HFF-Myc (cell line): ENCODE measurements around the gene NIBAN1.

Experiments
- DNase-seq: peaks from one replicate; pipeline ENCODE4 v3.0.0-alpha.2; 2011; ENCODE audit warnings: low read depth; ENCODE audit errors: extremely low read depth
- H3K4me3 ChIP-seq: replicated peaks from 2 replicates; pipeline ENCODE4 v1.5.1; 2011; ENCODE audit warnings: low read depth, mild to moderate bottlenecking, control low read depth, low read length
- TF ChIP-seq, protein P1 (sequence below): IDR thresholded peaks from 2 replicates; pipeline ENCODE4 v1.5.1; 2012; ENCODE audit warnings: mild to moderate bottlenecking, low read depth, low read length, control low read depth; ENCODE audit errors: missing control alignments

NIBAN1 gene

DNA sequence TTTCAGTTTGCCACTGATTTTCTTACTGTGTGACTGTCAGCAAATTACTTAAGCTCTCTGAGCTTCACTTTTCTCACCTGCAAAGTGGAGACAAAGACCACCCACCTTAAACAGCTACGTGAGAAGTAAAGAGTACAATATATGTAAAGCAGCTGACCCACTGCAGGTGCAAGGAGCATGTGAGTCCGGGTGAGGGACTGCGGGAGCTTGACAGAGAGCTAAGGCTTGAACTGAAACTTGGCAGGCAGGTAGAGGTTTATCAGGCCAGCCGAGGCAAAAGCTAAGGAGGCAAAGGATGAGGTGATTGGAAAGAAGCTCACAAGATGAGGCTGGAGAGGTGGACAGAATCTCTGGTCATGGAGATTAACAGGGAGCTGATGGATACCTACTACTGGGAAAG lies 36.6 kb downstream of the NIBAN1 start:
- no peak overlapping the region for H3K4me3 ChIP-seq
- TF ChIP-seq, protein P1, sequence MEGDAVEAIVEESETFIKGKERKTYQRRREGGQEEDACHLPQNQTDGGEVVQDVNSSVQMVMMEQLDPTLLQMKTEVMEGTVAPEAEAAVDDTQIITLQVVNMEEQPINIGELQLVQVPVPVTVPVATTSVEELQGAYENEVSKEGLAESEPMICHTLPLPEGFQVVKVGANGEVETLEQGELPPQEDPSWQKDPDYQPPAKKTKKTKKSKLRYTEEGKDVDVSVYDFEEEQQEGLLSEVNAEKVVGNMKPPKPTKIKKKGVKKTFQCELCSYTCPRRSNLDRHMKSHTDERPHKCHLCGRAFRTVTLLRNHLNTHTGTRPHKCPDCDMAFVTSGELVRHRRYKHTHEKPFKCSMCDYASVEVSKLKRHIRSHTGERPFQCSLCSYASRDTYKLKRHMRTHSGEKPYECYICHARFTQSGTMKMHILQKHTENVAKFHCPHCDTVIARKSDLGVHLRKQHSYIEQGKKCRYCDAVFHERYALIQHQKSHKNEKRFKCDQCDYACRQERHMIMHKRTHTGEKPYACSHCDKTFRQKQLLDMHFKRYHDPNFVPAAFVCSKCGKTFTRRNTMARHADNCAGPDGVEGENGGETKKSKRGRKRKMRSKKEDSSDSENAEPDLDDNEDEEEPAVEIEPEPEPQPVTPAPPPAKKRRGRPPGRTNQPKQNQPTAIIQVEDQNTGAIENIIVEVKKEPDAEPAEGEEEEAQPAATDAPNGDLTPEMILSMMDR: no peak
- no peak for DNase-seq

DNA sequence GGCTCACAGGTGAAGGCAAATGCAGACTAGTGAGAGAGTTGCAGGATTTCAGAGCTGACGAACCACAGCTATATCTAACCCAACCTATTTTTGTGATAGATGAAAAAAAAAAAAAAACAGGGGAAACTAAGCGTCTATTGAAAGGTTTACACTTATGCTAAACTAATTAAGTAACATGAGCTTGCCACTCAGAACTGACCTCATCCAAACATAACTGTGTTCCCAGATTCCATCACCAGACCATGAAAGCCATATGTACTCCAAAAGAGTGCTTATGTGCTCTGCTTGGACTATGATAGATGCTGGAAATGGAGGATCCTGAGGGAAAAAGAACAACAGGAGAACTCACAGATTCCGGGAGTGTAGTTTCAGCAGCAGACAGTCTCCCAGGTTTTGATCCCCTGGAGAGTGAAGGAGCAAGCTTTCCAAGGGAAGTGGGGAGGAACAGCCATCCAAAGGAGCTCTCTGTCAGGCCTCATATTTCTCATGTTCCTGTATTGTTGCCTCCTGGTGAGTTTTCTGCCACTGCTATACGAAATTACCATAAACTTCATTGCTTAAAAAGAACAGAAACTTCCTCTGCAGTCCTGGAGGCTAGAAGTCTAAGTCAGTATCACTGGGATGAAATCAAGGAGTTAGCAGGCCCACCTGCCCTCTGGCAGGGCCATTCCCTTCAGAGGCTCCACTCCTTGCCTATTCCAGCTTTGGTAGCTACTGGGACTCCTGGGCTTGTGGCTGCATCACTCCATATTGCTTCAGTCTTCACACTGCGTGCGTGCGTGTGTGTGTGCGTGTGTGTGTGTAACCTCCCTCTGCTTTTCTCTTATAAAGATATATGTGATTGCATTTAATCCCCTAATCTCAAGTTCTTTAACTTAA lies 38.1 kb downstream of the NIBAN1 start:
- TF ChIP-seq, protein P1: no peak
- H3K4me3 ChIP-seq: no peak overlapping the region
- DNase-seq: no peak

DNA sequence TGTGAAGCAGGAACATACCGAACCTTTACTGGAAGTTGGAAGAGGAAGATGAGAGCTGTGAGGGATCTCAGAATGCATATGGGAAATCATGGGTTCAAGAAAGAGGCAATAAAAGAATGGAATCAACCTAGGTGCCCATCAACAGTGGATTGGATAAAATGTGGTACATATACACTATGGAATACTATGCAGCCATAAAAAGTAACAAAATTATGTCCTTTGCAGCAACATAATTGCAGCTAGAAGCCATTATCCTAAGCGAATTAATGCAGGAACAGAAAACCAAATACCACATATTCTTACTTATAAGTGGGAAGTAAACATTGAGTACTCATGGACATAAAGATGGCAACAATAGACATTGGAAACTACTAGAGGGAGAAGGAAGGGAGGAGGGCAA lies 40.4 kb downstream of the NIBAN1 start:
- no peak overlapping the region for H3K4me3 ChIP-seq
- DNase-seq: no peak
- TF ChIP-seq, protein P1: no peak

DNA sequence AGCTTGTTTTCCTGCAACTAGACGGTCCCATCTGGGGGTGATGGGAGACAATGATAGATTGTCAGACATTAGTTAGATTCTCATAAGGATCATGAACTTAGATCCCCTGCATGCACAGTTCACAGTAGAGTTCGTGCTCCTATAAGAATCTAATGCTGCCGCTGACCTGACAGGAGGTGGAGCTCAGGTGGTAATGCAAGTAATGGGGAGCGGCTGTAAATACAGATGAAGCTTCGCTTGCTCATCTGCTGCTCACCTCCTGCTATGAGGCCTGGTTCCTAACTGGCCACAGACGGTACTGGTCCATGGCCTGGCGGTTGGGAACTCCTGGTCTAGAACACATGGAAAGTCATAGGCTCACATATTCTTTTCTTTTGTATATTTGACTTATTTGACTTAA lies 42.0 kb downstream of the NIBAN1 start:
- no peak overlapping the region for H3K4me3 ChIP-seq
- DNase-seq: no peak
- TF ChIP-seq, protein P1: no peak

DNA sequence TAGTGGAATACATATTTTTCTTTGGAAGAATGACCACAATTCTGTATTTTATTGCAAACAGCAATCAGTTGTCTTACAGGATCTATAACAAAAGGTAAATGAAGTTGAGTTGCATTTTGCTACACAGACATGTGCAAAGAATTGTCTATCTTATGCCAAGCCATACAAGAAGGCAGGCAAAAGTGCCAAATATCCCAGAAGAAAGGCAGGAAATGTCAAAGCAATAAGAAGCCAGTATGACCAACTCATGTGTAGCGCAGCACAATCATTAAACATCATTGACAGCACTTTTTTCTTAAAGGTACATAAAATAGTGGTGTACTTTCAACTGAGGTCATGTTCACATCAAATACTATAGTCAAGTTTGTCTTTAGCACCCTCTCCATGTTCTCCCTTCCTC lies 42.7 kb downstream of the NIBAN1 start:
- no peak overlapping the region for H3K4me3 ChIP-seq
- no peak for DNase-seq
- TF ChIP-seq, protein P1: no peak

DNA sequence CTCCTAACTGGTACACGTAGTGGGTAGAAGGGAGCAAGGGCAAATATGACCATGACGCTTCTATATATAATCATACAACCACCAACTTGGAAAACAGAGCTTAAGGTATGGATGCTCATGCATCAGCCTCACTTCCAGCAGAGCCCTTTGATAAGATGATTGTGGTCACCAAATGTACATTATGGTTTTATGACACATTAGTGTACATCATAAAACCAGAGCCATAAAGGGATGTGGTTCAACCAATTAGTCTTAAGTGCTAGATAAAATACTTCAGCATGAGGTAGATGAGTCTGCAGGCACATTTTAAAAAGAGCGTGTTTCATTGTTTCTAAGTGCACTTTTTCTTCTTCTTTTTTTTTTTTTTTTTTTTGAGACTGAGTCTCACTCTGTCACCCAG lies 43.7 kb downstream of the NIBAN1 start:
- DNase-seq: no peak
- TF ChIP-seq, protein P1: no peak
- H3K4me3 ChIP-seq: no peak overlapping the region

DNA sequence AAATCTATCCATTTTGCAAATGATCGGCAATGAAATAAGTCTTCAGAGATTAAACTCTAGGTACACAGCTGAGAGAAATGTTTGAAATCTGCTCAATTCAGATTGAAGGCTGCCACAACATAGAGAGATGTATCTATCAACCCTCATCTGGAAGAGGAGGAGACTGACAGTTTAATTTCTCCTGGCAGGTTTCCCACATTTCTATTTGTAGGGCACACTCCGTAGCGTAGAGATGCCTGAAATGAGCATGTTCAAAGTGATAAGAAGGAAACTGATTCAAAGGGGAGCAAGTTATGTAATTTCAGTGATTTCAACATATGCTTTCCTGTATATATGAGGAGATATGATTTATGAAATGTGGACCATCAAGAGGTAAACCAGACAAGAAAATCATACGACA lies 44.1 kb downstream of the NIBAN1 start:
- no peak overlapping the region for H3K4me3 ChIP-seq
- TF ChIP-seq, protein P1: no peak
- no peak for DNase-seq
